Occipital lobe (tissue), 2 donors: ENCODE data around the gene TMEM184A. TPM values are rescaled to one million over a fixed set of nuclear protein-coding genes. Genes with fewer than 3 reads are reported as not detected.

ENCODE experiments used
- DNase-seq: peaks from one replicate; lab custom pipeline; 2025; lab: John Stamatoyannopoulos, UW
- total RNA-seq: library from RNA; depleted of rRNA; stranded (reverse); fragments of >200 nt; gene quantifications from one replicate; pipeline ENCODE4 v1.2.3, GENCODE V29; 2014

The TMEM184A gene
- total RNA-seq, 1 donor from 2014 or later, result not detected

- DNase-seq, result peak; percentile 84
Observed at GRCh38 chr7:1503816-1504775, 51.9 kb downstream of the TMEM184A start, which contains the start of gene INTS1. INTS1 (minus strand) TSS chr7:1504389; CDS start chr7:1503960, 429 bp downstream.

- no peak for DNase-seq
Observed at GRCh38 chr7:1503390-1503789, 52.6 kb downstream of the TMEM184A start.

- DNase-seq, result no peak
Observed at GRCh38 chr7:1502845-1503244, 53.2 kb downstream of the TMEM184A start.

GRCh38 chr7:1501487-1502270, 54.3 kb downstream of the TMEM184A start:
- no peak for DNase-seq

- no peak for DNase-seq
Observed at GRCh38 chr7:1500064-1500807, 55.8 kb downstream of the TMEM184A start.

GRCh38 chr7:1499367-1500029, 56.5 kb downstream of the TMEM184A start:
- DNase-seq, result no peak

GRCh38 chr7:1498370-1499305, 57.4 kb downstream of the TMEM184A start:
- DNase-seq, result no peak

- no peak for DNase-seq
Observed at GRCh38 chr7:1497293-1497927, 58.6 kb downstream of the TMEM184A start.

GRCh38 chr7:1496531-1497292, 59.3 kb downstream of the TMEM184A start:
- no peak for DNase-seq

- no peak for DNase-seq
Observed at GRCh38 chr7:1495564-1496242, 60.3 kb downstream of the TMEM184A start.

- no peak for DNase-seq
Observed at GRCh38 chr7:1494866-1495563, 61.0 kb downstream of the TMEM184A start.

- DNase-seq, result peak; percentile 43
Observed at GRCh38 chr7:1494447-1494846, 61.6 kb downstream of the TMEM184A start.

GRCh38 chr7:1493571-1493970, 62.4 kb downstream of the TMEM184A start:
- no peak for DNase-seq

GRCh38 chr7:1493129-1493528, 62.9 kb downstream of the TMEM184A start:
- DNase-seq, result no peak

- no peak for DNase-seq
Observed at GRCh38 chr7:1492640-1493039, 63.4 kb downstream of the TMEM184A start.
